ENCODE results near the gene FER. TPM values are rescaled to one million over a fixed set of nuclear protein-coding genes. Genes with fewer than 3 reads are reported as not detected.

Gene FER
- total RNA-seq, 1 donor from 2014 or later: 35.3 TPM

DNA sequence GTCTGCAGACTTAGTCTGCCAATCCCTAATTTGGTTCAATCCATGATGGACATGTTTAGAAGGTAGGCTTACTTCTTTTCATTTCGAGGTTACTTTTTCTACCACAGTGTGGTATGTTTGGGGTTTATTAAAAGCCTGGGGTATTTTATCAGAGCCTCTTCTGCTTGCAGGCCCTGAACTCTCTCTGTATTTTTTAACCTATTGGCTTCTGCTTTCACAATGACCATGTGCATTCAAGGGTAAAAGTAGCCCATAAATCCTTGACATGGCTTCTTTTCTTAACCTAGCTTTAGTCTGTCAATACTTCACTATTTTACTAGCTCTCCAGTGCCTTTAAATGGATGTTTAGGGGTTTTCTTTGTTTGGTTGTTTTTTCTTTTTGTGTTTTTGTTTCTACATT lies 286.6 kb downstream of the FER start:
- H3K27me3 ChIP-seq (ENCODE audit: low read depth): no peaks in the 10 kb centered on the region
- no peak overlapping the region for H3K27ac ChIP-seq
- H3K9me3 ChIP-seq: no peaks in the 10 kb centered on the region
- intact Hi-C loops (cut with DNase I): no loop called here
- H3K4me1 ChIP-seq: no peaks in the 10 kb centered on the region
- H3K36me3 ChIP-seq: no peaks in the 10 kb centered on the region
- ATAC-seq (no peak), DNase-seq (no peak)
- TF ChIP-seq, protein P1, sequence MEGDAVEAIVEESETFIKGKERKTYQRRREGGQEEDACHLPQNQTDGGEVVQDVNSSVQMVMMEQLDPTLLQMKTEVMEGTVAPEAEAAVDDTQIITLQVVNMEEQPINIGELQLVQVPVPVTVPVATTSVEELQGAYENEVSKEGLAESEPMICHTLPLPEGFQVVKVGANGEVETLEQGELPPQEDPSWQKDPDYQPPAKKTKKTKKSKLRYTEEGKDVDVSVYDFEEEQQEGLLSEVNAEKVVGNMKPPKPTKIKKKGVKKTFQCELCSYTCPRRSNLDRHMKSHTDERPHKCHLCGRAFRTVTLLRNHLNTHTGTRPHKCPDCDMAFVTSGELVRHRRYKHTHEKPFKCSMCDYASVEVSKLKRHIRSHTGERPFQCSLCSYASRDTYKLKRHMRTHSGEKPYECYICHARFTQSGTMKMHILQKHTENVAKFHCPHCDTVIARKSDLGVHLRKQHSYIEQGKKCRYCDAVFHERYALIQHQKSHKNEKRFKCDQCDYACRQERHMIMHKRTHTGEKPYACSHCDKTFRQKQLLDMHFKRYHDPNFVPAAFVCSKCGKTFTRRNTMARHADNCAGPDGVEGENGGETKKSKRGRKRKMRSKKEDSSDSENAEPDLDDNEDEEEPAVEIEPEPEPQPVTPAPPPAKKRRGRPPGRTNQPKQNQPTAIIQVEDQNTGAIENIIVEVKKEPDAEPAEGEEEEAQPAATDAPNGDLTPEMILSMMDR (IDR thresholded peaks at IDR 0.05): no peak
- H3K4me3 ChIP-seq: no peak overlapping the region

DNA sequence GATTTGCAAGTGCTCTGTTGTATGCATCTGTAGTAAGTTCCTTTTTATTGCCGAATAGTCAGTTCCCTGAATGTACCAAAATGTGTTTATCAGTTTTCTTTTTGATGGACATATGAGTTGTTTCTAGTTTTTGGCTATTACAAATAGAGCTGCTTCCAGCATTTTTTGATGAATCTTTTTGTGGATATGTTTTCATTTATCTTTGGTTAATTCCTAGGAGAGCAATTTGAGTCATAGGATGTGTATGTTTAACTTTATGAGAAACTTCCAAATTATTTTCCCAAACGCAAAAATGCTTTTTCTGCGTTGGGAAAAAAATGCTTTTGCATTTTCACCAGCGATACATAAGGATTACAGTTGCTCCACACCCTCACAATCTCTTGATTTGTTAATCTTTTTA lies 287.7 kb downstream of the FER start:
- Histone ChIP-seq H3K36me3 (no peaks in the 10 kb centered on the region), H3K27me3 (ENCODE audit: low read depth) (no peaks in the 10 kb centered on the region), H3K4me3 (no peak overlapping the region), H3K9me3 (no peaks in the 10 kb centered on the region), H3K4me1 (no peaks in the 10 kb centered on the region), H3K27ac (no peak overlapping the region)
- TF ChIP-seq, protein P1 (IDR thresholded peaks at IDR 0.05): no peak
- ATAC-seq (no peak), DNase-seq (no peak)
- intact Hi-C loops (cut with DNase I): no loop called here

DNA sequence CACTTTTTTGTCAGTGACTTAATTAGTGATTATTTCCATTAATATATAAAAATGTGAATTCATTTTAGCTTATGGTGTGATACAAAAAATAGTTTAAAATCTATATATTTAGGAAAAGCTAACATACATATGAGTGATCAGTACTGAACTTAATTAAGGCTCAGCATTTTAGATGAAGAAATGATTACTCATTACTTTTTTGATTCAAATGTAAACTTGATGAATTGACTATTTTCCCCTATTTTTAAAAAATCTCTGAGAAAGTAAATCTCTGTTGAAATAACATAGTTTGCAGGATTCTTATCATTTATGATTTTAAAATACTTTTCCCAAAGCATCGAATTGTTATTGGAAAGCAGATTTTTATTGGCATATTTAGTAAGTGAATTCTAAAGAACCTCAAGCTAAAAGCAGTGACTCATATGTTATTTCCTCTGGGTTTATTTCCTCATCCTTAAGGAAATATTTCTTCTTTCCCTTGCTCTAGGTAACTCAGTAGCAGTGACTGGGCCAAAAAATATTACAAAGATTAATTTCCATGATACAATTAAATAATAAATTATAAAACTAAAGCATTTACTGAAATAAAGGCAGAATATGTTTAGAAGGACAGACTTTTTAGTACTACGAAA lies 290.6 kb downstream of the FER start:
- H3K4me1 ChIP-seq: no peaks in the 10 kb centered on the region
- no peaks in the 10 kb centered on the region for H3K9me3 ChIP-seq
- no peak for DNase-seq
- H3K36me3 ChIP-seq: no peaks in the 10 kb centered on the region
- no peak overlapping the region for H3K27ac ChIP-seq
- H3K4me3 ChIP-seq: no peak overlapping the region
- TF ChIP-seq, protein P1 (IDR thresholded peaks at IDR 0.05): no peak
- intact Hi-C loops (cut with DNase I): no loop called here
- ATAC-seq: no peak
- no peaks in the 10 kb centered on the region for H3K27me3 ChIP-seq (ENCODE audit: low read depth)

DNA sequence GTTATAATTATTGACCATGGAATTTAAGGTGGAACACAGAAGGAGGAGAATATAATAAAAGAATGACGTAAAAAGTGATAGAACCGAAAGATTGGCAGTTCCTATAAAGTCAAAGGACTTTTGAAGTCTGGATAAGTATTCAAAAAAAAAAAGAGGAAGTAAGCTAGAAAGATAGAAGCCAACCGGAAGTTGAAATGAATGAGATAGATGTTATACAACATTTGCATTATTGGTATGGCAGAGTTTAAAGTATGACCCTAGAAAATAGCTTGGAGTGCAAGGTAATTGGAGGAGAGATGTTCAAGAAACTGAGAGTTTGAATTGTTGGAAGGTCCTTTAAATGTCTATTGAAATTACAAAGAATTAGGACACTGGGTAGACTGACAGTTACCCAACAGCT lies 293.6 kb downstream of the FER start:
- intact Hi-C loops (cut with DNase I): no loop called here
- Histone ChIP-seq H3K27ac (no peak overlapping the region), H3K27me3 (ENCODE audit: low read depth) (no peaks in the 10 kb centered on the region), H3K4me1 (no peaks in the 10 kb centered on the region), H3K9me3 (no peaks in the 10 kb centered on the region), H3K4me3 (no peak overlapping the region), H3K36me3 (no peaks in the 10 kb centered on the region)
- TF ChIP-seq, protein P1 (IDR thresholded peaks at IDR 0.05): no peak
- DNase-seq: no peak
- no peak for ATAC-seq

DNA sequence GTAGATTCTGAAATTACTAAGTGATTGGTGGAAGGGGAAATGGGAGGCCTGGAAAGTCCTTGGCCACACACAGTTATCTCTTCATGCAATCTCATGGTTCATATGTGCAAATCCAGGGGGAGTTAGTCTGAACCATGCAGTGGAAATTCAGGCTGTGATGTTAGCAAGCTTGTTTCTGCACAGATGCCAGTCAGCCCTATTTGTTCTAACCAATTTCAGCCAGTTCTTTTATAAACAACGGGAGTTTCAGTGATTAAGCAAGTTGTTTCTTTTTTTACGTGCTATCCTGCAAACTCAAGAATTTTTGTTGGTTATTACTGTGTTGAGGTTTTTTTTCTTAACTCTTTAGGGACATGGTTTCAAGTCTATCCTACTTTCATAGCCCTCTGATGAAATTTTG lies 298.0 kb downstream of the FER start:
- H3K36me3 ChIP-seq: no peaks in the 10 kb centered on the region
- no peaks in the 10 kb centered on the region for H3K9me3 ChIP-seq
- no peak overlapping the region for H3K4me3 ChIP-seq
- ATAC-seq (no peak), DNase-seq (no peak)
- H3K27me3 ChIP-seq (ENCODE audit: low read depth): no peaks in the 10 kb centered on the region
- H3K4me1 ChIP-seq: no peaks in the 10 kb centered on the region
- intact Hi-C loops (cut with DNase I): no loop called here
- TF ChIP-seq, protein P1 (IDR thresholded peaks at IDR 0.05): no peak
- no peak overlapping the region for H3K27ac ChIP-seq

Data from lower lobe of right lung (tissue), 2 donors.